ENCODE data around the gene NPEPPS.
"Not testable (repeated sequence)": the region's sequence is repeated elsewhere in the genome, so short reads cannot be mapped to it uniquely, and the experiment has no call there.

NPEPPS gene

GRCh38 chr17:47554733-47555132 lies 23.8 kb downstream of the NPEPPS start:
- DNase-seq (ENCODE audit: low read depth); H3K4me3 ChIP-seq (ENCODE audit: low read depth, low read length): not testable (repeated sequence)

- not testable (repeated sequence) for DNase-seq (ENCODE audit: low read depth); H3K4me3 ChIP-seq (ENCODE audit: low read depth, low read length)
These were observed 25.2 kb downstream of the NPEPPS start for GRCh38 chr17:47556108-47556507.

GRCh38 chr17:47560517-47561043 lies 29.7 kb downstream of the NPEPPS start:
- DNase-seq (ENCODE audit: low read depth); H3K4me3 ChIP-seq (ENCODE audit: low read depth, low read length): not testable (repeated sequence)

DNA sequence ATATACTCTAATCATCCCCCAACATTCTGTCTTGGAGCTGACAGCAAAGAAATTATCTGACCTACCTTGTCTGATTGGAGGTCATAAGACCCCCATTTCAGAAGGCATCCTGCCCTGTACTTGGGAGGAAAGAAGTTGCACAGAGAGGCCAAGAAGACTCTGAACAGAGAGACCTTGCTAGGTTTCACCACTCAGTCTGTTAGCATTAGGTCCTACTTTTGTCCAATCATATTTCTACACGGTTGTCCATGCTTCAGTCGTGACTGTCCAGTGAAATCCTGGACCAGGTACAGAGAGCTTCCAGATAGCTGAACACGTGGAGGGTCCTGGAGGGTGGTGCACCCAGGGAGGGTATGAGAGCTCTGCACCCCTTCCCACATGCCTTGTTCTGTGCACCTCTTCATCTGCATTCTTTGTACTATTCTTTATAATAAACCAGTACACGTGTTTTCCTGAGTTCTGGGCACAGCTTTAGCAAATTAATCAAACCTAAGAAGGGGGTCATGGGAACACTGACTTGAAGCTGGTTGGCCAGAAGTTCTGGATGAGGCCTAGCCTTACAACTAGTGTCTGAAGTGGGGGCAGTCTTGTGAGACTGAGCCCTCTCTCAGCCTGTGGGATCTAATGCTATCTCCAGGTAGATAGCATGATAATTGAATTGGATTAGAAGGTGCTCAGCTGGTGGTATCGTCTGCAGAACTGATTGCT lies 30.9 kb downstream of the NPEPPS start:
- not testable (repeated sequence) for DNase-seq (ENCODE audit: low read depth); H3K4me3 ChIP-seq (ENCODE audit: low read depth, low read length)

- not testable (repeated sequence) for H3K4me3 ChIP-seq (ENCODE audit: low read depth, low read length); DNase-seq (ENCODE audit: low read depth)
These were observed 31.4 kb downstream of the NPEPPS start for GRCh38 chr17:47562406-47562705.

- not testable (repeated sequence) for DNase-seq (ENCODE audit: low read depth); H3K4me3 ChIP-seq (ENCODE audit: low read depth, low read length)
These were observed 36.4 kb downstream of the NPEPPS start for GRCh38 chr17:47567261-47567660.

DNA sequence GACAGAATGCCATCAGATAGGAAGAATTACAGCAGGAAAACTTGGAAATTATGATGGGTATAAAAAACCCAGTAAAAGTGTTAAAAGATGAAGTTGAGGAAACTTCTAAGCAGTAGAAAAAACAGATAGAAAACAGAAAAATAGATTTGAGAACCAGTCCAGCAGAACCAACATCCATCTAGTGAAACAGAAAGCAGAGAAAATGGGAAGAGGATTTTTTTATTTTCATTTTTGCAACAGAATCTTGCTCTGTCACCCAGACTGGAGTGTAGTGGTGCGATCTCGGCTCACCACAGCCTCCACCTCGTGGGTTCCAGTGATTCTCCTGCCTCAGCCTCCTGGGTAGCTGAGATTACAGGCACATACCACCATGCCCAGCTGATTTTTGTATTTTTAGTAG lies 41.7 kb downstream of the NPEPPS start:
- not testable (repeated sequence) for DNase-seq (ENCODE audit: low read depth); H3K4me3 ChIP-seq (ENCODE audit: low read depth, low read length)

- DNase-seq (ENCODE audit: low read depth) = peak; percentile 85
- H3K4me3 ChIP-seq (ENCODE audit: low read depth, low read length) = not testable (repeated sequence)
These were observed 51.5 kb downstream of the NPEPPS start for GRCh38 chr17:47582416-47582815.

DNA sequence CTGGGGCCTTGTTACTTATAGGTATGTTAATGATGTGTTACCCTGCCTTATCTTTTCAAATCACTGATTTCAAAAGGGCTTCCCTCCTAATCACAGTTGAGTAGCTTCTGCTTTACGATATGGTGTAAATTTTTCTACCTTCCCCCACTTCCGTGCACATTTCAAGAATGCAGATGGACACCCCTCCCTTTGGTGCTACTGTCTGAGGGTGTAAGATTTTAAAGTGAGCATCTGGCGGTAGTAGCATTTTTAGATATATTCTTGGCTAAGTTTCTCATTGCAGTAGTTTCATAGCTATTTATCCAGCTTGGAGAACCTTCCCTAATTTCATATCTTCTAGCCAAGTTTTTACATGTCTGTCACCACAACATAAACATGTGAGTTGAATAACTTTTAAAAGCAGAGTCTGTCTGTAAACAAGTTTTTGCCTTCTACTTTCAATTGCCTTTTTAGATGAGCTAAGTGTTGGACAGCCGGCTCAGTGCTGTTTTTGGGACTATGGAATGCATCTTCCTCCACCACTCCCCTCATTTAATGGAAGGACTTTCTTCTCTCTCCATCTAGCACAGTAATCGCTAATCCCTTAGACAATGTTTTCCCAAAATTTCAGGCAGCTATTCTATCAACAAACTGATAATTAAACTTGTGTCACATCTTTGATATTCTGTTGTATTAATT lies 55.6 kb downstream of the NPEPPS start:
- DNase-seq (ENCODE audit: low read depth); H3K4me3 ChIP-seq (ENCODE audit: low read depth, low read length): not testable (repeated sequence)

GRCh38 chr17:47593522-47593921 lies 62.6 kb downstream of the NPEPPS start:
- not testable (repeated sequence) for H3K4me3 ChIP-seq (ENCODE audit: low read depth, low read length); DNase-seq (ENCODE audit: low read depth)

GRCh38 chr17:47603830-47604597 lies 73.1 kb downstream of the NPEPPS start:
- TF ChIP-seq, protein P1, sequence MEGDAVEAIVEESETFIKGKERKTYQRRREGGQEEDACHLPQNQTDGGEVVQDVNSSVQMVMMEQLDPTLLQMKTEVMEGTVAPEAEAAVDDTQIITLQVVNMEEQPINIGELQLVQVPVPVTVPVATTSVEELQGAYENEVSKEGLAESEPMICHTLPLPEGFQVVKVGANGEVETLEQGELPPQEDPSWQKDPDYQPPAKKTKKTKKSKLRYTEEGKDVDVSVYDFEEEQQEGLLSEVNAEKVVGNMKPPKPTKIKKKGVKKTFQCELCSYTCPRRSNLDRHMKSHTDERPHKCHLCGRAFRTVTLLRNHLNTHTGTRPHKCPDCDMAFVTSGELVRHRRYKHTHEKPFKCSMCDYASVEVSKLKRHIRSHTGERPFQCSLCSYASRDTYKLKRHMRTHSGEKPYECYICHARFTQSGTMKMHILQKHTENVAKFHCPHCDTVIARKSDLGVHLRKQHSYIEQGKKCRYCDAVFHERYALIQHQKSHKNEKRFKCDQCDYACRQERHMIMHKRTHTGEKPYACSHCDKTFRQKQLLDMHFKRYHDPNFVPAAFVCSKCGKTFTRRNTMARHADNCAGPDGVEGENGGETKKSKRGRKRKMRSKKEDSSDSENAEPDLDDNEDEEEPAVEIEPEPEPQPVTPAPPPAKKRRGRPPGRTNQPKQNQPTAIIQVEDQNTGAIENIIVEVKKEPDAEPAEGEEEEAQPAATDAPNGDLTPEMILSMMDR (IDR thresholded peaks at IDR 0.05; ENCODE audit: control insufficient read depth, extremely low read depth, insufficient read depth) = no peak
- no peak for DNase-seq (ENCODE audit: low read depth)

DNA sequence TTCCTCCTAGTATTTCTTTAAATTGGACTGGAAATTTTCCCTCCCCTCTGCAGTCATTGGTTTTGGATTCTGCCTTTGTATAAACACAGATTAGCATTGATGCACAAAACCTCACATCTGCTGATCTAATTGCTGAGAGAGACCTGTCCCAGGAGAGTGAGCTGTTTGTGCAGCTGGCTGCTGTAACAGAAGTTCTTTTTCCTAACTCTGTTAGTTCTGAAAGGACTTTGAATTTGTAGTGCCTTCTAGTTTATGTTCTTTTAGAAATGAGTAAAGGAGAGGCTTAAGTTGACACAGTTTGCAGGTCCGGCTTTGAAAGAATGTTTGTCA lies 73.7 kb downstream of the NPEPPS start:
- no peak overlapping the region for H3K4me3 ChIP-seq (ENCODE audit: low read depth, low read length)
- TF ChIP-seq, protein P1 (IDR thresholded peaks at IDR 0.05; ENCODE audit: control insufficient read depth, extremely low read depth, insufficient read depth) = no peak
- no peak for DNase-seq (ENCODE audit: low read depth)

More at GRCh38 chr17:47603830-47604597, 73.1 kb downstream of the NPEPPS start:
- no peak overlapping the region for H3K4me3 ChIP-seq (ENCODE audit: low read depth, low read length)
